Upper lobe of left lung (tissue), 6 donors: Measurements from ENCODE around the gene CRISPLD2. TPM values are rescaled to one million over a fixed set of nuclear protein-coding genes. Genes with fewer than 3 reads are reported as not detected.

Experiments used
- ATAC-seq, 2 donors: fragments of 200-7000 bp; cut with Tn5 transposase; one replicate each; pipeline ENCODE4 v1.9.1; 2022; ENCODE audit warnings: mild to moderate bottlenecking in 2 of 2, moderate library complexity in 2 of 2; ENCODE audit not compliant: low FRiP score in 2 of 2
- DNase-seq, 2 donors: peaks; one replicate each; pipeline ENCODE4 v3.0.0-alpha.2; 2019 to 2020
- H3K27ac ChIP-seq, 4 donors: fragments of 200-600 bp; sonication (generic); one replicate each; pipeline ENCODE4 v1.5.1; 2016 to 2019
- H3K27me3 ChIP-seq, 4 donors: fragments of 200-600 bp; sonication (generic); one replicate each; pipeline ENCODE4 v1.5.1; 2017 to 2019
- H3K36me3 ChIP-seq, 4 donors: fragments of 200-600 bp; sonication (generic); one replicate each; pipeline ENCODE4 v1.5.1; 2016 to 2019
- H3K4me1 ChIP-seq, 4 donors: fragments of 200-600 bp; sonication (generic); one replicate each; pipeline ENCODE4 v1.5.1; 2018 to 2019
- H3K4me3 ChIP-seq, 4 donors: fragments of 200-600 bp; sonication (generic); one replicate each; pipeline ENCODE4 v1.5.1; 2017 to 2019; ENCODE audit warnings: mild to moderate bottlenecking in 2 of 4, moderate library complexity in 1 of 4
- H3K9me3 ChIP-seq, 4 donors: fragments of 200-600 bp; sonication (generic); one replicate each; pipeline ENCODE4 v1.5.1; 2018 to 2019
- EP300 ChIP-seq, 4 donors: sonication (generic); formaldehyde crosslinking; IDR thresholded peaks; one replicate each; pipeline ENCODE4 v1.5.1; 2017; ENCODE audit warnings: antibody characterized with exemption in 4 of 4, control low read depth in 2 of 4
- POLR2A ChIP-seq, 4 donors: fragments of 450-650 bp; IDR thresholded peaks; one replicate each; pipeline ENCODE4 v1.5.1; 2016 to 2017; ENCODE audit warnings: antibody characterized with exemption in 4 of 4, mild to moderate bottlenecking in 2 of 4
- POLR2AphosphoS5 ChIP-seq, 2 donors: sonication (generic); formaldehyde crosslinking; IDR thresholded peaks; one replicate each; pipeline ENCODE4 v1.5.1; 2017; ENCODE audit warnings: antibody characterized with exemption in 2 of 2
- WGBS, 2 donors: methylation state at CpG; one replicate each; pipeline ENCODE4 v1.1.5; 2017 to 2018; 5-methylcytosine and 5-hydroxymethylcytosine counted together
- total RNA-seq, 6 donors: library from RNA; depleted of rRNA in 4 of 6; stranded (reverse); fragments of >200 nt in 4 of 6; gene quantifications; one replicate each; pipeline versions ENCODE4 v1.1.0 to v1.2.1, GENCODE V29; 2016 to 2021
- TF ChIP-seq, protein P1 (sequence below), 6 experiments: fragments of 450-650 bp in 4 of 6; fragments of 200-600 bp in 2 of 6; sonication (generic) in 2 of 6; IDR thresholded peaks; one replicate each; pipeline ENCODE4 v1.5.1; 2016 to 2019; ENCODE audit warnings: antibody characterized with exemption in 6 of 6
- donor health status: DM: no; HTN: no; CAD: no; lungs with moderate emphysema.
- donor health status: DM: no; HTN: yes; CAD: no; lungs with severe emphysema.

The CRISPLD2 gene
- total RNA-seq, 6 donors from 2014 or later, result 30.2 to 109 (median 80.8) TPM

- no peak for DNase-seq
- H3K9me3 ChIP-seq, result no peaks in the 10 kb centered on the region
- H3K27me3 ChIP-seq, result no peaks in the 10 kb centered on the region
- peak overlapping the region in 2 of 4 donors; percentile 42 to 43 for H3K27ac ChIP-seq
- peaks cover 0 to 5% (median 2%) of the 10 kb centered on the region in 4 donors for H3K4me1 ChIP-seq
- TF ChIP-seq, protein P1, sequence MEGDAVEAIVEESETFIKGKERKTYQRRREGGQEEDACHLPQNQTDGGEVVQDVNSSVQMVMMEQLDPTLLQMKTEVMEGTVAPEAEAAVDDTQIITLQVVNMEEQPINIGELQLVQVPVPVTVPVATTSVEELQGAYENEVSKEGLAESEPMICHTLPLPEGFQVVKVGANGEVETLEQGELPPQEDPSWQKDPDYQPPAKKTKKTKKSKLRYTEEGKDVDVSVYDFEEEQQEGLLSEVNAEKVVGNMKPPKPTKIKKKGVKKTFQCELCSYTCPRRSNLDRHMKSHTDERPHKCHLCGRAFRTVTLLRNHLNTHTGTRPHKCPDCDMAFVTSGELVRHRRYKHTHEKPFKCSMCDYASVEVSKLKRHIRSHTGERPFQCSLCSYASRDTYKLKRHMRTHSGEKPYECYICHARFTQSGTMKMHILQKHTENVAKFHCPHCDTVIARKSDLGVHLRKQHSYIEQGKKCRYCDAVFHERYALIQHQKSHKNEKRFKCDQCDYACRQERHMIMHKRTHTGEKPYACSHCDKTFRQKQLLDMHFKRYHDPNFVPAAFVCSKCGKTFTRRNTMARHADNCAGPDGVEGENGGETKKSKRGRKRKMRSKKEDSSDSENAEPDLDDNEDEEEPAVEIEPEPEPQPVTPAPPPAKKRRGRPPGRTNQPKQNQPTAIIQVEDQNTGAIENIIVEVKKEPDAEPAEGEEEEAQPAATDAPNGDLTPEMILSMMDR (IDR thresholded peaks at IDR 0.05), result no peak
- no peak for TF ChIP-seq POLR2AphosphoS5 (IDR thresholded peaks at IDR 0.05)
- TF ChIP-seq POLR2A (IDR thresholded peaks at IDR 0.05), result no peak
- no peak for TF ChIP-seq EP300 (IDR thresholded peaks at IDR 0.05)
- ATAC-seq, result peak in 1 of 2 donors; percentile 81
- 59 to 81% methylated on average over 15 to 17 of the region's 17 CpGs for WGBS, 2 donors
- no peak overlapping the region for H3K4me3 ChIP-seq
- no peaks in the 10 kb centered on the region for H3K36me3 ChIP-seq
Observed at GRCh38 chr16:84810518-84811273, 9.1 kb upstream of the CRISPLD2 start.

- Histone ChIP-seq H3K4me1 (peaks cover 0 to 5% (median under 1%) of the 10 kb centered on the region in 4 donors), H3K9me3 (no peaks in the 10 kb centered on the region), H3K27me3 (no peaks in the 10 kb centered on the region), H3K27ac (peak overlapping the region in 1 of 4 donors; percentile 42), H3K4me3 (no peak overlapping the region), H3K36me3 (no peaks in the 10 kb centered on the region)
- 96 to 100% methylated on average over 2 of the region's 2 CpGs for WGBS, 2 donors
- DNase-seq, result no peak
- no peak for TF ChIP-seq POLR2A (IDR thresholded peaks at IDR 0.05)
- TF ChIP-seq, protein P1 (IDR thresholded peaks at IDR 0.05), result no peak
- no peak for TF ChIP-seq EP300 (IDR thresholded peaks at IDR 0.05)
- no peak for TF ChIP-seq POLR2AphosphoS5 (IDR thresholded peaks at IDR 0.05)
- ATAC-seq, result no peak
Observed at GRCh38 chr16:84811529-84811928, 8.3 kb upstream of the CRISPLD2 start.

GRCh38 chr16:84813141-84813934 lies 6.4 kb upstream of the CRISPLD2 start:
- WGBS, 2 donors, result 69 to 75% methylated on average over 13 to 15 of the region's 15 CpGs
- DNase-seq (no peak), ATAC-seq (no peak)
- no peak for TF ChIP-seq EP300 (IDR thresholded peaks at IDR 0.05)
- TF ChIP-seq POLR2AphosphoS5 (IDR thresholded peaks at IDR 0.05), result no peak
- TF ChIP-seq, protein P1 (IDR thresholded peaks at IDR 0.05), result no peak
- TF ChIP-seq POLR2A (IDR thresholded peaks at IDR 0.05), result no peak
- H3K4me1 ChIP-seq, result no peaks in the 10 kb centered on the region
- no peaks in the 10 kb centered on the region for H3K27me3 ChIP-seq
- no peak overlapping the region for H3K4me3 ChIP-seq
- no peaks in the 10 kb centered on the region for H3K36me3 ChIP-seq
- H3K9me3 ChIP-seq, result no peaks in the 10 kb centered on the region
- no peak overlapping the region for H3K27ac ChIP-seq

GRCh38 chr16:84815462-84815861 lies 4.3 kb upstream of the CRISPLD2 start:
- no peak overlapping the region for H3K4me3 ChIP-seq
- no peaks in the 10 kb centered on the region for H3K9me3 ChIP-seq
- DNase-seq, result no peak
- no peaks in the 10 kb centered on the region for H3K36me3 ChIP-seq
- peaks cover 4 to 14% (median 11%) of the 10 kb centered on the region in 4 donors for H3K4me1 ChIP-seq
- no peak overlapping the region for H3K27ac ChIP-seq
- TF ChIP-seq POLR2A (IDR thresholded peaks at IDR 0.05), result no peak
- no peak for ATAC-seq
- 74 to 83% methylated on average over 5 to 7 of the region's 7 CpGs for WGBS, 2 donors
- H3K27me3 ChIP-seq, result no peaks in the 10 kb centered on the region

DNA sequence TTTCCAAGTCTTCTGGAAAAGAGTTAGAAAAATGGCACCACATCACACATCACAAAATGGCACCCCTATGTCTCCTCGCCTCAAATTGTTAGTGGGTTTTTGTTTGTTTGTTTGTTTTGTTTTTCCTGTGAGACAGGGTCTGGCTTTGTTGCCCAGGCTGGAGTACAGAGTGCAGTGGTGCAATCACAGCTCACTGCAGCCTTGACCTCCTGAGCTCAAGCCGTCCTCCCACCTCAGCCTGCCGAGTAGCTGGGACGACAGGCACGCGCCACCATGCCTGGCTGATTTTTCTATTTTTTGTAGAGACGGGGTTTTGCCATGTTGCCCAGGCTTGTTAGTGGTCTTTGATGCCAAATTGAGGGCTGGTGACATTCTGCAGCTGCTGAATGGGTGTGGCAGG lies 3.8 kb upstream of the CRISPLD2 start:
- TF ChIP-seq, protein P1 (IDR thresholded peaks at IDR 0.05), result no peak
- no peak for TF ChIP-seq POLR2A (IDR thresholded peaks at IDR 0.05)
- TF ChIP-seq POLR2AphosphoS5 (IDR thresholded peaks at IDR 0.05), result no peak
- TF ChIP-seq EP300 (IDR thresholded peaks at IDR 0.05), result no peak
- Histone ChIP-seq H3K4me1 (peaks cover 4 to 19% (median 14%) of the 10 kb centered on the region in 4 donors), H3K27me3 (no peaks in the 10 kb centered on the region), H3K27ac (no peak overlapping the region), H3K4me3 (no peak overlapping the region), H3K36me3 (no peaks in the 10 kb centered on the region), H3K9me3 (no peaks in the 10 kb centered on the region)
- ATAC-seq, result no peak
- 83 to 92% methylated on average over 7 of the region's 7 CpGs for WGBS, 2 donors
- no peak for DNase-seq
